Suprapubic skin (tissue), 4 donors: ENCODE results near the gene HOXB6.

Experiments used
- CTCF ChIP-seq, 2 donors: fragments of 200-600 bp in 1 of 2; fragments of 450-650 bp in 1 of 2; sonication (generic) in 1 of 2; IDR thresholded peaks; one replicate each; pipeline ENCODE4 v1.5.1; 2016 to 2019; ENCODE audit warnings: antibody characterized with exemption in 2 of 2, mild to moderate bottlenecking in 1 of 2, moderate library complexity in 1 of 2
- EP300 ChIP-seq: sonication (generic); formaldehyde crosslinking; IDR thresholded peaks from one replicate; pipeline ENCODE4 v1.6.1; 2017; ENCODE audit warnings: antibody characterized with exemption
- POLR2A ChIP-seq, 2 donors: fragments of 450-650 bp; IDR thresholded peaks; one replicate each; pipeline ENCODE4 v1.6.1; 2017; ENCODE audit warnings: antibody characterized with exemption in 2 of 2, mild to moderate bottlenecking in 2 of 2, moderate library complexity in 2 of 2
- POLR2AphosphoS5 ChIP-seq, 3 donors: sonication (generic); formaldehyde crosslinking; IDR thresholded peaks; one replicate each; pipeline ENCODE4 v1.6.1; 2017; ENCODE audit warnings: antibody characterized with exemption in 3 of 3

GRCh38 chr17:48562934-48563333 lies 41.9 kb downstream of the HOXB6 start:
- TF ChIP-seq CTCF (IDR thresholded peaks at IDR 0.05) = no peak
- TF ChIP-seq POLR2AphosphoS5 (IDR thresholded peaks at IDR 0.05) = no peak
- no peak for TF ChIP-seq EP300
- TF ChIP-seq POLR2A (IDR thresholded peaks at IDR 0.05) = no peak
